DMS53 treated with DMSO at 0.1 percent for 48 hours (cell line): ENCODE data around the gene CLIC4.
"Not testable (repeated sequence)": the region's sequence is repeated elsewhere in the genome, so short reads cannot be mapped to it uniquely, and the experiment has no call there.

Experiments
- DNase-seq: peaks from one replicate; lab custom pipeline; 2025; ENCODE audit not compliant: unreplicated experiment; lab: John Stamatoyannopoulos, UW

Gene CLIC4

DNA sequence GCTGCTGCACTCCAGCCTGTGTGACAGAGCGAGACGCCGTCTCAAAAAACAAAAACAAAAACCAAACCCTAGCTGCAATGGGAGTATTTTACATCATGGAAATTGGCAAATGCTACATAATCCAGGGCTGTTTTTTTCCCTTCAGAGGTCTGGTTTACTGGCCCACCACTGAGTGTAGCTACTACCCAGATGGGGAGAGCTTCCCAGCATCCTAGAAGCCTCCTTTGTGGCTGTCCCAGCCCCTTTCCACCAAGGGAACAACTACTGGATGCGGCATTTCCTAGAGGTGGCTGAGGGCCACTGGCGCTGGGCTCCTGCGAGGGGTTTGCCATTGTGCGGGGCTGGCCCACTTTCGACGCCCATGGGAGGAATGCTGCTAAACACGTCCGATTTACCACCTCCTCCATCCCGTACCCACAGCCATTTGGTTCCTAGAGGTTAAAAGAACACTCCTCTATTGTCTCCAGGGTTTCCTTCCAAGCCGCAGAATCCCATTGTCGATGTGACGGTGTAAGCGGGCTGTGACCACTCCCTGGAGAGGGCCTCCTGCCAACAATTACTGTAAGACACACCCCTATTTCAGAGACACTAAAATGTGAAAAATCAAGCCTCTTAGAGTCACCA lies 129.5 kb downstream of the CLIC4 start:
- DNase-seq, result no peak

- no peak for DNase-seq
Observed at GRCh38 chr1:24875257-24875656, 130.0 kb downstream of the CLIC4 start.

- DNase-seq, result no peak
Observed at GRCh38 chr1:24875991-24876506, 130.8 kb downstream of the CLIC4 start.

- no peak for DNase-seq
Observed at GRCh38 chr1:24878045-24878444, 132.8 kb downstream of the CLIC4 start.

DNA sequence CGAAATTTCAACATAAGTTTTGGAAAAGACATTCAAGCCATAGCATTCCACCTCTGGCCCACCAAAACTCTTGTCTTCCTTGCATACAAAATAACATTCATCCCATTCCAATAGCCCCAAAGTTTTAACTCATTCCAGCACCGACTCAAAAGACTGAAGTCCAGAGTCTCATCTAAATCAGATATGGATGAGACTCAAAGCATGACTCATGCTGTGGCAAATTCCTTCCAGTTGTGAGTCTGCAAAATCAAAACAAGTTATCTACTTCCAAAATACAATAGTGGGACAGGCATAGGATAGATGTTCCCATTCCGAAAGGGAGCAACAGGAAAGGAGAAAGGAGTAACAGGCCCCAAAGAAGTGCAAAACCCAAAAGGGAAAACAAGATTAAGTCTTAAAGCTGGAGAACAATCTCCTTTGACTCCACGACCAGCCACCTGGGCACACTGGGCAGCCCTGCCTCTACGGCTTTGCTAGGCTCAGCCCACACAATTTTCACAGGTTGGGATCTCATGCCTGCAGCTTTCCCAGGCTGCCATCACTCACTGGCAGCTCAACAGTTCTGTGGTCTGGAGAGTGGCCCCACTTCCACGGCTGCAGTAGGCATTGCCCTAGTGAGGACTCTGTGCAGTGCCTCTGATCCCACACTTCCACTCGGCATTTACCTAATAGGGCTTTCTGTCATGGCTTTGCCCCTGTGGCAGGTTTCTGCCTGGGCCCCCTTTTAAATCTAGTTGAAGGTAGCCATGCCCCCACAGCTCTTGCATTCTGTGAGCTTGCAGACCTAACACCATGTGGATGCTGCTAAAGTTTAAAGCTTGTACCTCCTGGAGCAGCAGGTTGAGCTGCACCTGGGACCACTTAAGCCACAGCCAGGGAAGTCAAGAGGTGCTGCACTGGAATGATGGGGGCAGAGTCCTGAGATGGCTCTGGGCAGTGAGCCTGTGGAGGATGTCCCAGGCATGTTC lies 133.8 kb downstream of the CLIC4 start:
- DNase-seq, result no peak

DNA sequence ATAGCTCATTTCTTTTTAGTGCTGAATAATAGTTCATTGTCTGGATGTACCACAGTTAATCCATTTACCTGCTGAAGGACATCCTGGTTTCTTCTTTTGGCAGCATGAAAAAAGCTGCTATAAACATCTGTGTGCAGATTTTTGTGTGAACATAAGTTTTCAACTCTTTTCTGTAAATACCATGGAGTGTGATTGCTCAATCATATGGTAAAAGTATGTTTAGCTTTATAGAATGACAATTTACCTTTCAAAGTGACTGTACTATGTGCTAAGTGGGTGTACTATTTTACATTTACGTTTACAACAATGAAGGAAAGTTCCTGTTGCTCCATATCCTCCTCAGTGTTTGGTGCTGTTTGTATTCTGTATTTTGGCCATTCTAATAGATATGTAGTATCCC lies 135.8 kb downstream of the CLIC4 start:
- DNase-seq, result no peak

DNA sequence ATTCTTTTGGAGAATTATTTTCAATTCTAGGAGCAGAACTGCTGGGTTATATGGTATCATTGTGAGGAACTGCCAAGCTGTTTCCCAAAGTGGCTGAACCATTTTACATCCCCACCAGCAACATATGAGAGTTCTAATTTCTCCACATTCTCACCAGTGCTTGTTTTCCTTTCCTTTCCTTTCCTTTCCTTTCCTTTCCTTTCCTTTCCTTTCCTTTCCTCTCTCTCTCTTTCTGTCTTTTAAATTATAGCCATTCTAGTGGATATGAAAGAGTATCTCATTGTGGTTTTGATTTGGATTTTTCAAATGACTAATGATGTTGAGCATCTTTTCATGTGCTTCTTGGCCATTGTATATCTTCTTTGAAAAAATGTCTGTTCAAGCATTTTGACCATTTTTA lies 139.5 kb downstream of the CLIC4 start:
- no peak for DNase-seq

GRCh38 chr1:24886241-24886640 lies 141.0 kb downstream of the CLIC4 start:
- DNase-seq, result no peak

GRCh38 chr1:24888061-24888970 lies 143.1 kb downstream of the CLIC4 start:
- no peak for DNase-seq

DNA sequence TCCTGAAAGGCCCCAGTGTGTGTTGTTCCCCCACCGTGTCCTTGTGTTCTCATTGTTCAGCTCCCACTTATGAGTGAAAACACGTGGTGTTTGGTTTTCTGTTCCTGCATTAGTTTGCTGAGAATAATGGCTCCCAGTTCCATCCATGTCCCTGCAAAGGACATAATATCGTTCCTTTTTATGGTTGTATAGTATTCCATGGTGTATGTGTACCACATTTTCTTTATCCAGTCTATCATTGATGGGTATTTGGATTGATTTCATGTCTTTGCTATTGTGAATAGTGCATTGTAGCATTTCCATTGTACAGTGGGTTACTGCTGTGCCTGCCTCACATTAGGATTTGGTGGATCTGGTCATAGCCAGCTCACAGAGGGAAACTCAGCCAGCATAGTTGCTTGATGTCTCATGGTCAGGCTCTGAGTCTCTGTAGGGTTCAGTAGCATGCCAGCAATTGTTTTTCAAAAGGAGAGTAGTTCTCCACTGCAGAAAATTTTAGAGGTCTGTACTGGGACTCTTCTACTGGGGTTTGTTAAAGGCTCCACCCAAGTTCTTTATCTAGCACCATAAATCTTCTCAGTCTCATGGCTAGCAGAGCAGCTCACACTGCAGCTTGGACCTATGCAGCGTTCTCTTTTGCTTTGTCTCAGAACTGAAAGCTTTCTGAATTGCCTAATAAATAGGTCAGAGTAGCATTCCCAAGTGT lies 143.9 kb downstream of the CLIC4 start:
- DNase-seq, result no peak

DNA sequence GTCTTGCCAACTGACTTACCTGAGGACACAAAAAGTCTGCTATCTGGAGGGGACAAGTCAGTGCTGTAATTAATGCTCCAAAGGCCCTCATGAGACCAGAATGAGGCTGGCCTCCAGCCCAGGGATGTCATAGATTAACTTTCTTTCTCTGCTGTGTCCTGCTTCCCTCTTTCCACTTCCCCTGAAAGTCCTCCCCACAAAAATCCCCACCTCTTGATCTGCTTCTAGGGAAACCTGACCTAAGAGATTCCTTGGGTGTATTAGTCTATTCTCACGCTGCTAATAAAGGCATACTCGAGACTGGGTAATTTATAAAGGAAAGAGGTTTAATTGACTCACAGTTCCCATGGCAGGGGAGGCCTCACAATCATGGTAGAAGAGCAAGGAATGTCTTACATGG lies 145.6 kb downstream of the CLIC4 start:
- no peak for DNase-seq

- DNase-seq, result not testable (repeated sequence)
Observed at GRCh38 chr1:24891367-24891766, 146.1 kb downstream of the CLIC4 start.

DNA sequence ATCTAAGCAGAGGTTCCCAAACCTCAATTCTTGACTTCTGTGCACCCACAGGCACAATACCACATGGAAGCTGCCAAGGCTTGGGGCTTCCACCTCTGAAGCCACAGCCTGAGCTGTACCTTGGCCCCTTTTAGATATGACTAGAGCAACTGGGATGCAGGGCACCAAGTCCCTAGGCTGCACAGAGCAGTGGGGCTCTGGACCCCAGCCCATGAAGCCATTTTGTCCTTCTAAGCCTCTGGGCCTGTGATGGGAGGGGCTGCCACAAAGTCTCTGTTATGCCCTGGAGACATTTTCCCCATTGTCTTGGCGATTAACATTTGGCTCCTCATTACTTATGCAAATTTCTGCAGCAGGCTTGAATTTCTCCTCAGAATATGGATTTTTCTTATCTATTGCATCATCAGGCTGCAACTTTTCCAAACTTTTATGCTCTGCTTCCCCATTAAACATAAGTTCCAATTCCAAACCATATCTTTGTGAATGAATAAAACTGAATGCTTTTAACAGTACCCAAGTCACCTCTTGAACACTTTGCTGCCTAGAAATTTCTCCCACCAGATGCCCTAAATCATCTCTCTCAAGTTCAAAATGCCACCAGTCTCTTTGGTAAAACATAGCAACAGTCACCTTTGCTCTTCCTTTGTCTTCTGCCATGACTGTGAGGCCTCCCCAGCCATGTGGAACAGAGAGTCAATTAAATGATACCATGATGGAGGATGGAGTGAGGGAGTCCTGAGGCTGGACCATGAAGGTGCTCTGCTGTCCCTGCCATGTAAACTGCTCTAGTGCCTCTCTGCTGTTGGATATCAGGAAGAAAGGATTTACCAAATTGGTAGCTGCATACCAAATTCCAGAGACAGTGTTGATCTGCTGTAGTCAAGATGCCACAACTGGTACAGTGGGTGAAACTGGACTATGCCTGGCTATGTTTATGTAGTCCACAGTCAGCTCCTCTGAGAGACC lies 147.2 kb downstream of the CLIC4 start:
- DNase-seq, result no peak

DNA sequence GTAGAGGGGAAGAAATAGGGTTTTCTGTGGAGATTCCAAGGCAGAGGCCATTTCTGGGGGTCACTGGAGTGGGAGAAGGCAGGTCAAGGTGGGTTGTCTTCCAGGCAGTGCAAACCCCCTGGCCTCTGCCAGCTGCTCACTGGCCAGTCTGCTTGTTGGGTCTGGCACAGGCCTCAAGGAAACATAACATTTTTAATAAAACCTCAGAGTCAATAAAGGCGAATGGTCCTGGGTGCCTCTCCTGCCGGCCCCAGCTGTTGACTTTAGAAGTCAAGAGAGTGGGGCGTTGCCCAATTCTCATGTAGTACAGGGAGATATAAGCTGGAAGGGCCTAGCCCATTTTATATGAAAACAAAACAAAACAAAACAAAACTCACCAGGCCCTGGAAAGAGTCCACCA lies 148.2 kb downstream of the CLIC4 start:
- DNase-seq, result no peak
